OCI-LY7 (cell line): ENCODE measurements around the gene IGSF21. TPM values are rescaled to one million over a fixed set of nuclear protein-coding genes. Genes with fewer than 3 reads are reported as not detected.

Experiments used
- BruUV-seq: library from RNA; stranded (reverse); fragments of 400-500 nt; replicated peaks from 2 replicates; lab custom pipeline; 2021; lab: Mats Ljungman, UMichigan
- CTCF ChIA-PET: fragments of 300-600 bp; sonication (Branson Sonifier 250); formaldehyde crosslinking; loops from one replicate; lab custom pipeline; 2022; ENCODE audit warnings: antibody characterized with exemption; ENCODE audit not compliant: unreplicated experiment; lab: Charles Lee
- POLR2A ChIA-PET: fragments of 300-600 bp; sonication (Branson Sonifier 250); formaldehyde crosslinking; loops from one replicate; lab custom pipeline; 2022; ENCODE audit warnings: antibody characterized with exemption; lab: Charles Lee
- DNase-seq: peaks from one replicate; pipeline ENCODE4 v3.0.0-alpha.2; 2015; ENCODE audit warnings: low spot score
- H2AFZ ChIP-seq: fragments of 200-600 bp; sonication (generic), shearing (Covaris generic); 2 replicates; pipeline ENCODE4 v1.6.1; 2014; ENCODE audit warnings: mild to moderate bottlenecking, antibody characterized with exemption, low read length, moderate library complexity
- H3K27ac ChIP-seq: fragments of 200-600 bp; sonication (generic); 2 replicates; pipeline ENCODE4 v1.5.1; 2014; ENCODE audit warnings: mixed run types, low read depth, mild to moderate bottlenecking, moderate library complexity, low read length, inconsistent platforms; ENCODE audit not compliant: poor library complexity, severe bottlenecking
- H3K36me3 ChIP-seq: fragments of 200-600 bp; sonication (generic); 2 replicates; pipeline ENCODE4 v1.6.1; 2014; ENCODE audit warnings: mild to moderate bottlenecking, antibody characterized with exemption, low read length, moderate library complexity, mixed read lengths; ENCODE audit not compliant: insufficient read depth
- H3K4me1 ChIP-seq: fragments of 200-600 bp; sonication (generic); 2 replicates; pipeline ENCODE4 v1.5.1; 2014; ENCODE audit warnings: mild to moderate bottlenecking, low read length; ENCODE audit not compliant: insufficient read depth, poor library complexity, severe bottlenecking
- H3K4me2 ChIP-seq: fragments of 200-600 bp; sonication (generic); 2 replicates; pipeline ENCODE4 v1.6.1; 2014; ENCODE audit warnings: mild to moderate bottlenecking, low read length
- H3K4me3 ChIP-seq: fragments of 200-600 bp; sonication (generic); 2 replicates; pipeline ENCODE4 v1.5.1; 2014; ENCODE audit warnings: mild to moderate bottlenecking, low read depth, low read length; ENCODE audit not compliant: poor library complexity, severe bottlenecking
- H3K79me2 ChIP-seq: fragments of 200-600 bp; sonication (generic); 2 replicates; pipeline ENCODE4 v1.6.1; 2016; ENCODE audit warnings: low read depth, mild to moderate bottlenecking, low read length, moderate library complexity, mixed read lengths; ENCODE audit not compliant: insufficient read depth
- H3K9me2 ChIP-seq: fragments of 200-600 bp; sonication (generic); 2 replicates; pipeline ENCODE4 v1.6.1; 2016; ENCODE audit warnings: mild to moderate bottlenecking, low read length, mixed read lengths; ENCODE audit not compliant: insufficient read depth
- H3K9me3 ChIP-seq: fragments of 200-600 bp; sonication (generic); 2 replicates; pipeline ENCODE4 v1.6.1; 2014; ENCODE audit warnings: mild to moderate bottlenecking, mixed run types, low read length, mixed read lengths
- H4K20me1 ChIP-seq: fragments of 200-600 bp; sonication (generic); 2 replicates; pipeline ENCODE4 v1.6.1; 2014; ENCODE audit warnings: mild to moderate bottlenecking, antibody characterized with exemption, low read length, moderate library complexity, mixed read lengths; ENCODE audit not compliant: insufficient read depth
- CTCF ChIP-seq: fragments of 200-600 bp; sonication (generic); conservative IDR thresholded peaks from 2 replicates; pipeline ENCODE4 v1.5.1; 2014; ENCODE audit warnings: mild to moderate bottlenecking, antibody characterized with exemption, low read length, moderate library complexity, mixed read lengths
- EZH2phosphoT487 ChIP-seq: fragments of 200-600 bp; sonication (generic); IDR thresholded peaks from 2 replicates; pipeline ENCODE4 v1.6.1; 2018; ENCODE audit warnings: low read depth, borderline replicate concordance, mild to moderate bottlenecking, mixed run types, antibody characterized with exemption, low read length, moderate library complexity, mixed read lengths
- intact Hi-C: fragments of 100-400 bp; cut with micrococcal nuclease; formaldehyde crosslinking; loops from one replicate; pipeline ENCODE4 v1.10.0; 2022; ENCODE audit not compliant: unreplicated experiment
- total RNA-seq, 2 experiments: library from RNA; depleted of rRNA in 1 of 2; stranded (reverse); fragments of >200 nt in 1 of 2; shearing (Covaris generic) in 1 of 2; gene quantifications; 2 replicates each; pipeline ENCODE4 v1.2.3, GENCODE V29; 2014 to 2022

The IGSF21 gene
- total RNA-seq, 2 experiments from 2014 or later, result 0.17 TPM; not detected in 1

- Histone ChIP-seq H4K20me1 (no peaks in the 10 kb centered on the region), H3K9me2 (no peaks in the 10 kb centered on the region), H3K9me3 (no peaks in the 10 kb centered on the region), H3K4me2 (no peak overlapping the region), H3K27ac (no peak overlapping the region), H3K36me3 (no peaks in the 10 kb centered on the region), H3K79me2 (no peaks in the 10 kb centered on the region), H2AFZ (no peak overlapping the region), H3K4me3 (no peak overlapping the region), H3K4me1 (no peaks in the 10 kb centered on the region)
- POLR2A ChIA-PET, result no interaction called here
- TF ChIP-seq CTCF, result no peak
- no peak for TF ChIP-seq EZH2phosphoT487
- CTCF ChIA-PET, result no interaction called here
- intact Hi-C loops, result no loop called here
- no peak for DNase-seq
- no TSS peak for BruUV-seq
Observed at GRCh38 chr1:18134324-18135046, 26.9 kb downstream of the IGSF21 start.

GRCh38 chr1:18137759-18138345 lies 30.3 kb downstream of the IGSF21 start:
- Histone ChIP-seq H3K9me2 (no peaks in the 10 kb centered on the region), H3K4me3 (no peak overlapping the region), H3K4me1 (no peaks in the 10 kb centered on the region), H3K9me3 (no peaks in the 10 kb centered on the region), H2AFZ (no peak overlapping the region), H4K20me1 (no peaks in the 10 kb centered on the region), H3K36me3 (no peaks in the 10 kb centered on the region), H3K79me2 (no peaks in the 10 kb centered on the region), H3K27ac (no peak overlapping the region), H3K4me2 (no peak overlapping the region)
- ChIA-PET CTCF (no interaction called here), POLR2A (no interaction called here)
- intact Hi-C loops, result no loop called here
- no peak for DNase-seq
- no TSS peak for BruUV-seq
- TF ChIP-seq CTCF (no peak), EZH2phosphoT487 (no peak)
